ENCODE data around the gene ARRDC1. TPM values are rescaled to one million over a fixed set of nuclear protein-coding genes. Genes with fewer than 3 reads are reported as not detected.
A peak's percentile ranks its signal among the peaks of the same experiment; 100 is the strongest.

The ARRDC1 gene
- total and polyA plus RNA-seq, 2 donors from 2014 or later = 42.3 to 88.9 TPM

DNA sequence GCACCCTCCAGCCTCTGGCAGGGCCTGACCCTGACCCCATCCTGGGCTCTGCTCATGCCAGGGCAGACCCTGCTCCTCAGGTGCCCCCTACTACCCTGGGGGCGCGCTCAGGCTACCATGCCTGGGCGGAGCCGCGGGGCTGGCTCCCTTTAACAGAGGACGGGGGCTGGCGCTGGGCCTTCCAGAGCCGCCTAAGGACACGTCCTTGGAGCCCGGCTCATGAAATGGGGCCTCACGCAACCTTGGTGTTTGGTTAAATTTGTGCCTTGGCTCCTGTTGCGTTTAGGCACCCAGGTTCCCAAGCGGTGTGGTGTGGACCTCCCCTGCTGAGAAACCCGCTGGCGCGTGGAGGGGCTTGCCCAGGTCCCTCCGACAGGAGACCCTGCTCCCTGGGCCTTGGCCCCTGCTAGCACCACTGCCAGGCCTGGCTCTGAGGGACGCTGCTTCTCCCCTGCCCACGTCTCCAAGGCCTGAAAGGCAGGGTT, 9.9 kb downstream of the ARRDC1 start:
- H3K4me1 ChIP-seq (ENCODE audit: control insufficient read depth in 2 of 3, insufficient read depth in 2 of 3, low read depth in 1 of 3, low read length in 3 of 3) = peaks cover 0 to 32% (median 25%) of the 10 kb centered on the region in 3 donors
- FAIRE-seq = no peak
- H3K27ac ChIP-seq (ENCODE audit: low read depth in 2 of 2, low read length in 2 of 2) = no peak overlapping the region

DNA sequence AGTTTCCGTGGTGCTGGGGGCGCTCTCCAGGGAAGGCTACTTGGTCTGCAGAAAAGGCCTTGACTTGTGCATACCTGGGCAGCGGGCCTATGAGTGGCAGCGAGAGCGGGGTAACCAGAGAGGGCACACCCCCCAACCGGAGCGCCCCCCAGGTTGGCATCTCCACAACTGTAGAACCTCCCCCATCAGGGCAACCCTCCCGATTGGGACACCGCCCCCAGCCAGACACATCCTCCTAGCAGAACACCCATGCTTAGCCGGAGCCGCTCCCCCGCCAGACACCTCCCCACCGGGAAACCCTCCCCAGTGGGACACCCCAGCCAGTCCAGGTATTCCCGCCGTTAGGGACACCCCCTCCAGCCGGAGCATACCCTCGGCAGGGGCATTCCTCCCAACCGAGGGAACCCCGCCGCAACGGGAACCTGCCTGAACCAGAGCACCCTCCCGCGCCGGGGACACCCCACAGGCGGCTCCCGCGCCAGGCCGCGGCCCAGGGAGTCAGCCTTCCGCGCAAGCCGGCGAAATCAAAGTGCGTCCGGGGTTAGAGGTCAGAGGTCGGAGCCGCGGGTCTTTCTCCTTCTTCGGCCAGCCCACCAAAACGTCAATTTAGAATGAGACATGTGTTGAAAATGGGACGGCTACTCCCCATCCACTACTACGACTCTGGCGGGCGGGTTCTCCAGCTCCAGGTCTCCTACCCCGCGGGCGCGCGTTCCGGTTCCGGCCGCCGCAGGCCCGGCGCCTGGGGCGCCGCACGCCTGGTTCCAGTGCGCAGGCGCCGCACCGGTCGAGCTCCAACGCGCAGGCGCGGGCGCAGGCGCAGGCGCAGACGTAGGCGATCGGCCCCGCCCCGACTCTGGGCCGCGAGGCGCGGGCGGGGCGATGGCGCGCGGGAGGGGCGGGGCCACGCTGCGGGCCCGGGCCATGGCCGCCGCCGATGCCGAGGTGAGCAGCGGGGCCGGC, 12.9 kb downstream of the ARRDC1 start, which contains the start of gene EHMT1:
TSS of gene EHMT1 (plus strand) at position 901 of the 963 bp plus-strand sequence. CDS start at position 925, 24 bp downstream.
- Histone ChIP-seq H3K4me1 (ENCODE audit: control insufficient read depth in 2 of 3, insufficient read depth in 2 of 3, low read depth in 1 of 3, low read length in 3 of 3) (peaks cover 2 to 24% (median 22%) of the 10 kb centered on the region in 3 donors), H3K4me3 (ENCODE audit: low read length in 3 of 3) (peak within 1 kb of the TSS; percentile 86 to 94 (median 93)), H3K27me3 (ENCODE audit: control insufficient read depth, insufficient read depth, low read length) (no peaks in the 10 kb centered on the region), H3K9me3 (ENCODE audit: control insufficient read depth in 2 of 3, insufficient read depth in 1 of 3, low read length in 3 of 3) (no peaks in the 10 kb centered on the region), H3K9ac (ENCODE audit: low read length in 3 of 3) (peak within 1 kb of the TSS; percentile 74 to 87 (median 80)), H3K36me3 (ENCODE audit: control insufficient read depth in 2 of 3, insufficient read depth in 3 of 3, low read length in 3 of 3) (peaks cover 0 to 4% (median 0%) of the 10 kb centered on the region in 3 donors), H3K27ac (ENCODE audit: low read depth in 2 of 2, low read length in 2 of 2) (peak within 1 kb of the TSS; percentile 85 to 90)
- DNase-seq (peak; percentile 88 to 96 (median 94)), FAIRE-seq (no peak)
- TF ChIP-seq, protein P1, sequence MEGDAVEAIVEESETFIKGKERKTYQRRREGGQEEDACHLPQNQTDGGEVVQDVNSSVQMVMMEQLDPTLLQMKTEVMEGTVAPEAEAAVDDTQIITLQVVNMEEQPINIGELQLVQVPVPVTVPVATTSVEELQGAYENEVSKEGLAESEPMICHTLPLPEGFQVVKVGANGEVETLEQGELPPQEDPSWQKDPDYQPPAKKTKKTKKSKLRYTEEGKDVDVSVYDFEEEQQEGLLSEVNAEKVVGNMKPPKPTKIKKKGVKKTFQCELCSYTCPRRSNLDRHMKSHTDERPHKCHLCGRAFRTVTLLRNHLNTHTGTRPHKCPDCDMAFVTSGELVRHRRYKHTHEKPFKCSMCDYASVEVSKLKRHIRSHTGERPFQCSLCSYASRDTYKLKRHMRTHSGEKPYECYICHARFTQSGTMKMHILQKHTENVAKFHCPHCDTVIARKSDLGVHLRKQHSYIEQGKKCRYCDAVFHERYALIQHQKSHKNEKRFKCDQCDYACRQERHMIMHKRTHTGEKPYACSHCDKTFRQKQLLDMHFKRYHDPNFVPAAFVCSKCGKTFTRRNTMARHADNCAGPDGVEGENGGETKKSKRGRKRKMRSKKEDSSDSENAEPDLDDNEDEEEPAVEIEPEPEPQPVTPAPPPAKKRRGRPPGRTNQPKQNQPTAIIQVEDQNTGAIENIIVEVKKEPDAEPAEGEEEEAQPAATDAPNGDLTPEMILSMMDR (IDR thresholded peaks at IDR 0.05; ENCODE audit: borderline replicate concordance, extremely low read depth, insufficient read depth) = no peak
- intact Hi-C loops (cut with DNase I) = no loop called here

More for the DNA sequence above, 9.9 kb downstream of the ARRDC1 start:
- no peak overlapping the region for H3K4me3 ChIP-seq (ENCODE audit: low read length in 3 of 3)
- H3K9me3 ChIP-seq (ENCODE audit: control insufficient read depth in 2 of 3, insufficient read depth in 1 of 3, low read length in 3 of 3) = no peaks in the 10 kb centered on the region
- TF ChIP-seq, protein P1 (IDR thresholded peaks at IDR 0.05; ENCODE audit: borderline replicate concordance, extremely low read depth, insufficient read depth) = no peak
- peak in 1 of 5 donors; percentile 75 for DNase-seq
- intact Hi-C loops (cut with DNase I) = no loop called here
- peaks cover 0 to 4% (median 0%) of the 10 kb centered on the region in 3 donors for H3K36me3 ChIP-seq (ENCODE audit: control insufficient read depth in 2 of 3, insufficient read depth in 3 of 3, low read length in 3 of 3)
- no peak overlapping the region for H3K9ac ChIP-seq (ENCODE audit: low read length in 3 of 3)
- no peaks in the 10 kb centered on the region for H3K27me3 ChIP-seq (ENCODE audit: control insufficient read depth, insufficient read depth, low read length)

DNA sequence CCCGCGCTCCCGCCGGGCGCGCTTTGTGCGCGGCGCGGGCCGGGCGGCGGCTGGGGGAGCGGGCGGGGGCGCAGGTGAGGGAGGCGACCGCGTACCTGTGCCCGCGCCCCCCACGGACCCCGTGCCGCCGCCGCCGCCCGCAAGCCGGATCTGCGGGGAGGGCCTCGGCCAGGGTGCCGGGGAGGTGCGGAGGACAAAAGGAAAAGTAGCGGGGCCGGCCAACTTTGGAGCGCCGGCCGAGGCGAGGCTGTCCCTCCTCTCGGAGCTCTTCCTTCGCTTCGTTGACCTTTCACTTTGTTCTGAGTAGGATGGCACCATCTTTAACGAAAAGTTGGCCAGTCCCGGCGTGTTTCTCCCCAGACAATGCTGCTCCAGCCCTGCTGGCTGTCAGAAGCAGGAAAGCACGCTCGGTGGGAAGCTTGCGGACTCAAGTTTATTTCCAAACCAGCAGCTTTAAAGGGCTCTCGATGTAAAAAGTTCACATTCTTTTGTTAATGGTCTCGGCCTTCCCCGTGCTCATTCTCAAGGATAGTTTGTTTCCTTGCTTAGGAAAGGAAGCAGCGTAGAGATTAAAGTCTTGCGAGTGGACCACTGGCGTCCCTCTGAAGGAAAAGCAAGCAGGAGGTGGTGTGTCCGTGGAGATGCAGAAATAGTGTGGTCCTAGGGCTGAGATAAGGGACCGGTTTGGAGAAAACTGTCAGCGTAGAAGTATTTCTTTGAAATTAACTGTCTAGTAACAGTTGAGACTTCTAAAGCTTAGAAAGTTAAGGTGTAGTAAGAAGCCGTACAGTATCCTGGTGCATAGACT, 14.0 kb downstream of the ARRDC1 start:
- FAIRE-seq = no peak
- DNase-seq = peak; percentile 52 to 81 (median 64)
- Histone ChIP-seq H3K9me3 (ENCODE audit: control insufficient read depth in 2 of 3, insufficient read depth in 1 of 3, low read length in 3 of 3) (no peaks in the 10 kb centered on the region), H3K27ac (ENCODE audit: low read depth in 2 of 2, low read length in 2 of 2) (peak overlapping the region; percentile 6 to 34), H3K27me3 (ENCODE audit: control insufficient read depth, insufficient read depth, low read length) (no peaks in the 10 kb centered on the region), H3K36me3 (ENCODE audit: control insufficient read depth in 2 of 3, insufficient read depth in 3 of 3, low read length in 3 of 3) (peaks cover 0 to 4% (median 0%) of the 10 kb centered on the region in 3 donors), H3K4me3 (ENCODE audit: low read length in 3 of 3) (peak overlapping the region; percentile 86 to 93 (median 87)), H3K9ac (ENCODE audit: low read length in 3 of 3) (peak overlapping the region; percentile 51 to 87 (median 80)), H3K4me1 (ENCODE audit: control insufficient read depth in 2 of 3, insufficient read depth in 2 of 3, low read depth in 1 of 3, low read length in 3 of 3) (peaks cover 2 to 24% (median 20%) of the 10 kb centered on the region in 3 donors)
- intact Hi-C loops (cut with DNase I) = no loop called here
- TF ChIP-seq, protein P1 (IDR thresholded peaks at IDR 0.05; ENCODE audit: borderline replicate concordance, extremely low read depth, insufficient read depth) = no peak
